IMR-90 (cell line): ENCODE results near the gene IFIT3. TPM values are rescaled to one million over a fixed set of nuclear protein-coding genes. Genes with fewer than 3 reads are reported as not detected.

ENCODE experiments used
- ATAC-seq: fragments of 200-7000 bp; cut with Tn5 transposase; 2 replicates; pipeline ENCODE4 v1.9.1; 2020; ENCODE audit warnings: low read depth, mild to moderate bottlenecking, moderate library complexity
- BruUV-seq: library from RNA; stranded (reverse); fragments of 400-500 nt; replicated peaks from 2 replicates; lab custom pipeline; 2021; lab: Mats Ljungman, UMichigan
- CTCF ChIA-PET: fragments of 300-600 bp; formaldehyde crosslinking; extraction: SDS; loops from one replicate; lab custom pipeline; 2021; ENCODE audit warnings: antibody characterized with exemption; lab: Yijun Ruan, JAX
- POLR2A ChIA-PET: fragments of 300-600 bp; sonication (Branson Sonifier 250); formaldehyde crosslinking; loops from one replicate; lab custom pipeline; 2022; ENCODE audit warnings: antibody characterized with exemption; ENCODE audit not compliant: unreplicated experiment; lab: Charles Lee
- DNase-seq: peaks from one replicate; pipeline ENCODE4 v3.0.0; 2013
- H2AFZ ChIP-seq: replicated peaks from 2 replicates; pipeline ENCODE3; 2013; ENCODE audit warnings: low read length, mild to moderate bottlenecking; ENCODE audit not compliant: poor library complexity
- H2AK5ac ChIP-seq: 2 replicates; pipeline ENCODE4 v1.6.1; 2013; ENCODE audit warnings: low read depth, low read length, inconsistent platforms
- H2AK9ac ChIP-seq: replicated peaks from 2 replicates; pipeline ENCODE3; 2013; ENCODE audit warnings: mild to moderate bottlenecking, low read depth, low read length, moderate library complexity; ENCODE audit not compliant: poor library complexity
- H2BK120ac ChIP-seq: 2 replicates; pipeline ENCODE4 v1.6.1; 2013; ENCODE audit warnings: low read depth, low read length, inconsistent platforms
- H2BK15ac ChIP-seq: 3 replicates; pipeline ENCODE4 v1.6.1; 2013; ENCODE audit warnings: low read depth, low read length, inconsistent platforms
- H2BK20ac ChIP-seq: 2 replicates; pipeline ENCODE4 v1.6.1; 2013; ENCODE audit warnings: low read depth, mild to moderate bottlenecking, inconsistent platforms, low read length, moderate library complexity
- H2BK5ac ChIP-seq: 2 replicates; pipeline ENCODE4 v1.6.1; 2013; ENCODE audit warnings: mild to moderate bottlenecking, low read depth, low read length, inconsistent platforms; ENCODE audit not compliant: poor library complexity, severe bottlenecking
- H3K14ac ChIP-seq: replicated peaks from 2 replicates; pipeline ENCODE4 v1.6.1; 2013; ENCODE audit warnings: low read depth, low read length, inconsistent platforms
- H3K18ac ChIP-seq: 2 replicates; pipeline ENCODE4 v1.6.1; 2013; ENCODE audit warnings: low read depth, low read length, control low read depth
- H3K23ac ChIP-seq: 2 replicates; pipeline ENCODE4 v1.6.1; 2013; ENCODE audit warnings: low read depth, low read length, inconsistent platforms
- H3K27ac ChIP-seq: 2 replicates; pipeline ENCODE4 v1.5.1; 2013; ENCODE audit warnings: mild to moderate bottlenecking, control low read depth, low read length; ENCODE audit not compliant: insufficient read depth
- H3K27me3 ChIP-seq: 2 replicates; pipeline ENCODE4 v1.6.1; 2013; ENCODE audit warnings: low read length; ENCODE audit not compliant: control insufficient read depth, insufficient read depth
- H3K36me3 ChIP-seq: 2 replicates; pipeline ENCODE4 v1.6.1; 2013; ENCODE audit warnings: low read length, mixed read lengths; ENCODE audit not compliant: control insufficient read depth, insufficient read depth
- H3K4ac ChIP-seq: 2 replicates; pipeline ENCODE4 v1.6.1; 2013; ENCODE audit warnings: low read depth, low read length, inconsistent platforms
- H3K4me1 ChIP-seq: 2 replicates; pipeline ENCODE4 v1.6.1; 2013; ENCODE audit warnings: low read length, mixed read lengths; ENCODE audit not compliant: control insufficient read depth, insufficient read depth
- H3K4me2 ChIP-seq: 2 replicates; pipeline ENCODE4 v1.6.1; 2013; ENCODE audit warnings: low read depth, mild to moderate bottlenecking, control low read depth, low read length, moderate library complexity
- H3K4me3 ChIP-seq: 2 replicates; pipeline ENCODE4 v1.5.1; 2013; ENCODE audit warnings: low read depth, mild to moderate bottlenecking, control low read depth, low read length, moderate library complexity; ENCODE audit not compliant: insufficient read depth
- H3K56ac ChIP-seq: 2 replicates; pipeline ENCODE4 v1.6.1; 2013; ENCODE audit warnings: low read length, inconsistent platforms; ENCODE audit not compliant: insufficient read depth; ENCODE audit errors: extremely low read depth
- H3K79me1 ChIP-seq, 2 experiments: 2 replicates each; pipeline ENCODE4 v1.6.1; 2013; ENCODE audit warnings: low read length in 2 of 2, inconsistent platforms in 1 of 2, low read depth in 1 of 2
- H3K9ac ChIP-seq: 2 replicates; pipeline ENCODE4 v1.6.1; 2013; ENCODE audit warnings: low read depth, low read length, control low read depth
- H3K9me1 ChIP-seq: 2 replicates; pipeline ENCODE4 v1.6.1; 2013; ENCODE audit warnings: low read length, inconsistent platforms; ENCODE audit not compliant: insufficient read depth
- H3K9me3 ChIP-seq: 2 replicates; pipeline ENCODE4 v1.6.1; 2013; ENCODE audit warnings: low read length; ENCODE audit not compliant: control insufficient read depth, insufficient read depth
- H4K20me1 ChIP-seq: 2 replicates; pipeline ENCODE4 v1.6.1; 2013; ENCODE audit warnings: low read length, inconsistent platforms; ENCODE audit not compliant: insufficient read depth
- H4K5ac ChIP-seq: 2 replicates; pipeline ENCODE4 v1.6.1; 2013; ENCODE audit warnings: mild to moderate bottlenecking, low read depth, low read length, control low read depth
- H4K8ac ChIP-seq, 2 experiments: 2 replicates each; pipeline ENCODE4 v1.6.1; 2013; ENCODE audit warnings: low read depth in 2 of 2, low read length in 2 of 2, control low read depth in 1 of 2, inconsistent platforms in 1 of 2
- H4K91ac ChIP-seq: 2 replicates; pipeline ENCODE4 v1.6.1; 2013; ENCODE audit warnings: low read depth, low read length, inconsistent platforms; ENCODE audit not compliant: insufficient read depth
- BHLHE40 ChIP-seq: fragments of 150-350 bp; IDR thresholded peaks from 2 replicates; pipeline ENCODE4 v1.6.1; 2016; ENCODE audit warnings: mild to moderate bottlenecking, low read depth, low read length
- CEBPB ChIP-seq: IDR thresholded peaks from 2 replicates; pipeline ENCODE4 v1.6.1; 2012; ENCODE audit warnings: low read depth, low read length, improper control_type of control experiment
- FOS ChIP-seq: fragments of 150-350 bp; IDR thresholded peaks from 2 replicates; pipeline ENCODE4 v1.6.1; 2016; ENCODE audit warnings: low read depth, low read length
- MAFK ChIP-seq: IDR thresholded peaks from 2 replicates; pipeline ENCODE4 v1.6.1; 2012; ENCODE audit warnings: low read depth, low read length, improper control_type of control experiment
- MAZ ChIP-seq: IDR thresholded peaks from 2 replicates; pipeline ENCODE4 v1.6.1; 2012; ENCODE audit warnings: low read depth, mild to moderate bottlenecking, low read length, improper control_type of control experiment, moderate library complexity, borderline replicate concordance
- MXI1 ChIP-seq: IDR thresholded peaks from 2 replicates; pipeline ENCODE4 v1.6.1; 2012; ENCODE audit warnings: low read depth, mild to moderate bottlenecking, low read length, moderate library complexity, borderline replicate concordance
- WGBS, 2 experiments: methylation state at CpG; one replicate each; pipeline versions ENCODE4 v1.1.5 to v1.1.7; 2013; ENCODE audit warnings: missing lambda C conversion rate in 2 of 2; ENCODE audit not compliant: insufficient read length in 1 of 2; ENCODE audit errors: extremely low coverage in 2 of 2; 5-methylcytosine and 5-hydroxymethylcytosine counted together
- dilution Hi-C: fragments of 300-500 bp; cut with HindIII; formaldehyde crosslinking; loops from one replicate; pipeline ENCODE4 v1.14.3; 2018; ENCODE audit warnings: low sequenced_read_pairs; ENCODE audit not compliant: unreplicated experiment
- in situ Hi-C: fragments of 300-500 bp; cut with MboI; formaldehyde crosslinking; loops from 3 replicates; pipeline ENCODE4 v1.14.3; 2019; ENCODE audit warnings: low sequenced_read_pairs, inconsistent platforms, mixed read lengths
- intact Hi-C: fragments of 100-400 bp; cut with micrococcal nuclease; formaldehyde crosslinking; loops from 2 replicates; pipeline ENCODE4 v1.10.0; 2022
- polyA plus RNA-seq, 3 experiments: library from polyadenylated mRNA; depleted of rRNA; stranded (reverse); fragments of >200 nt; gene quantifications; 2 replicates each; pipeline ENCODE4 v1.2.3, GENCODE V29; 2012; ENCODE audit warnings: low replicate concordance in 1 of 3
- total RNA-seq: library from RNA; depleted of rRNA; stranded (reverse); fragments of >200 nt; gene quantifications from 2 replicates; pipeline ENCODE4 v1.2.3, GENCODE V29; 2012
- TF ChIP-seq, protein P1 (sequence below): fragments of 150-350 bp; IDR thresholded peaks from 2 replicates; pipeline ENCODE4 v1.6.1; 2017; ENCODE audit warnings: mild to moderate bottlenecking, antibody characterized with exemption, low read length, low read depth
- TF ChIP-seq, protein P2 (sequence below): fragments of 150-350 bp; IDR thresholded peaks from 2 replicates; pipeline ENCODE4 v1.6.1; 2016; ENCODE audit warnings: low read depth, mild to moderate bottlenecking, low read length, moderate library complexity, borderline replicate concordance

The IFIT3 gene
- total and polyA plus RNA-seq, 2 of the 4 experiments (the other 2 are of a cell fraction), result 3.5 to 7.3 TPM

DNA sequence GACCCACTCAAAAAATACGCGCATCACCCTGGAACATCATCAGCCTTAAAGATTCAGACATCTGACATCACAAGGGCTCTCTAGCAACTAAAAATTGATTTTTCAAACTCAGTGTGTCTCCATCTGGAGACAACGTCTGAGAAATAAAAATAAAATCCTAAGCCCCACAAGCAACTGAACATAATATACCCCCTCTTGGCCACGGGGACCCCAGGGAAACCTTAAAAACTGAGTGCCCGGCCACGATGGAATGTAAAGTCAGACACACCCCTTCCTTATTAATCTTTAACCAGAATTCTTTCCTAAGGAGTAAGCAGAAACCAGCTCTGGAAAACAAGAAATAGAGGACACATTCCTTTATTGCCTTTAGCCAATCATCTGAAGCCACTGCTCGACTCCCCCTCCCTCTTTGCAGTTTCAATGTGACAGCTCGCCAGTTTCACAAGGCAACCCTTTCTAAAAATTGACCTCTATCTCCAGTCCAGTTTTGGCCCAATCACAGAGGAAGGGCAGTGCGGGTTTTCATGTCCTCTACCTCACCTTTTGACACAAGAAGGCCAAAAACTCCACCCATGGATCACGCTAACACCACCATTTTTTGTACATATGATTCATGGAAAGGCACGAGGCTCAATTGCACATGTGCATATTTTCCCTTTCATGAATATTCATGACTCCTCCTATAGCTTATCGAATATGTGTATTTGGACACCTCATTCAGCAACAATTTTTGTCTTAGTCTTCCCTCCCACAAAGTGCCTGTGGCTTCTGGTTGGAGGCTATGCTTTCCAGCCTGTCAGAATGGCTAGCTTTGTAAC lies 24.2 kb downstream of the IFIT3 start:
- Histone ChIP-seq H2BK120ac (peak overlapping the region; percentile 97), H3K27me3 (no peaks in the 10 kb centered on the region), H4K20me1 (no peaks in the 10 kb centered on the region), H3K23ac (peak overlapping the region; percentile 83), H2BK20ac (peak overlapping the region; percentile 97), H3K4me1 (peaks cover 21% of the 10 kb centered on the region), H2AK9ac (peak overlapping the region; percentile 59), H3K79me1 (no peaks in the 10 kb centered on the region), H3K4me2 (peak overlapping the region; percentile 83), H3K4ac (peak overlapping the region; percentile 94), H2AK5ac (0 out of 2 replicates have a peak overlapping the region, but pooled peaks have one; percentile 83), H2AFZ (peak overlapping the region; percentile 92), H4K8ac (peak overlapping the region; percentile 48 to 95), H3K18ac (peak overlapping the region; percentile 89), H3K4me3 (peak overlapping the region; percentile 31), H3K56ac (peak overlapping the region; percentile 93), H3K9me1 (peaks cover 8% of the 10 kb centered on the region), H4K91ac (peak overlapping the region; percentile 95), H3K9me3 (no peaks in the 10 kb centered on the region), H2BK15ac (peak overlapping the region; percentile 94; the same call in 2 of the 3 replicates), H3K9ac (peak overlapping the region; percentile 62; the same call in 1 of the 2 replicates), H3K14ac (peak overlapping the region; percentile 83), H3K36me3 (no peaks in the 10 kb centered on the region), H4K5ac (peak overlapping the region; percentile 69), H3K27ac (peak overlapping the region; percentile 93), H2BK5ac (peak overlapping the region; percentile 98)
- WGBS, 2 experiments, result 62% methylated on average over 3 of the region's 12 CpGs; no CpG with 5 or more reads in 1 of the 2 experiments
- ATAC-seq (peak; percentile 92), DNase-seq (peak; percentile 98)
- dilution Hi-C loops (no loop called here), in situ Hi-C loops (no loop called here), intact Hi-C loops (loop anchor here (1.0 to 5.0 kb wide), 2 partner anchors 24 to 70 kb away; no protein-coding TSS in a partner anchor)
- no TSS peak for BruUV-seq
- ChIA-PET CTCF (interaction anchor here (0.6 to 1.6 kb wide), 4 partner anchors 12 to 48 kb away, joined by 3 to 9 read pairs (median 4); no protein-coding TSS in a partner anchor), POLR2A (interaction anchor here (0.6 kb wide), 1 partner anchor 90 kb away, joined by 10 read pairs; no protein-coding TSS in a partner anchor)
- TF ChIP-seq FOS (peak; percentile 66), BHLHE40 (peak; percentile 93), MAZ (no peak), MAFK (peak; percentile 45; the same call in 1 of the 2 replicates), MXI1 (peak; percentile 68; the same call in 1 of the 2 replicates), CEBPB (peak; percentile 78)
- TF ChIP-seq, protein P1, sequence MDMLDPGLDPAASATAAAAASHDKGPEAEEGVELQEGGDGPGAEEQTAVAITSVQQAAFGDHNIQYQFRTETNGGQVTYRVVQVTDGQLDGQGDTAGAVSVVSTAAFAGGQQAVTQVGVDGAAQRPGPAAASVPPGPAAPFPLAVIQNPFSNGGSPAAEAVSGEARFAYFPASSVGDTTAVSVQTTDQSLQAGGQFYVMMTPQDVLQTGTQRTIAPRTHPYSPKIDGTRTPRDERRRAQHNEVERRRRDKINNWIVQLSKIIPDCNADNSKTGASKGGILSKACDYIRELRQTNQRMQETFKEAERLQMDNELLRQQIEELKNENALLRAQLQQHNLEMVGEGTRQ, result peak; percentile 54; the same call in 1 of the 2 replicates
- TF ChIP-seq, protein P2, sequence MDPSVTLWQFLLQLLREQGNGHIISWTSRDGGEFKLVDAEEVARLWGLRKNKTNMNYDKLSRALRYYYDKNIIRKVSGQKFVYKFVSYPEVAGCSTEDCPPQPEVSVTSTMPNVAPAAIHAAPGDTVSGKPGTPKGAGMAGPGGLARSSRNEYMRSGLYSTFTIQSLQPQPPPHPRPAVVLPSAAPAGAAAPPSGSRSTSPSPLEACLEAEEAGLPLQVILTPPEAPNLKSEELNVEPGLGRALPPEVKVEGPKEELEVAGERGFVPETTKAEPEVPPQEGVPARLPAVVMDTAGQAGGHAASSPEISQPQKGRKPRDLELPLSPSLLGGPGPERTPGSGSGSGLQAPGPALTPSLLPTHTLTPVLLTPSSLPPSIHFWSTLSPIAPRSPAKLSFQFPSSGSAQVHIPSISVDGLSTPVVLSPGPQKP, result no peak
